GM13976 (cell line): Measurements from ENCODE around the gene CFAP73.

Source experiments
- DNase-seq: peaks from one replicate; pipeline ENCODE4 v3.0.0; 2012; ENCODE audit warnings: low spot score
- CTCF ChIP-seq: IDR thresholded peaks from 2 replicates; pipeline ENCODE4 v1.5.1; 2012; ENCODE audit warnings: borderline replicate concordance, mild to moderate bottlenecking; ENCODE audit not compliant: insufficient read depth; ENCODE audit errors: extremely low read depth, missing control alignments, control extremely low read depth
- in situ Hi-C: fragments of 300-500 bp; cut with MboI; formaldehyde crosslinking; loops from one replicate; pipeline ENCODE4 v1.12.0; 2022; ENCODE audit warnings: low sequenced_read_pairs, mixed read lengths, inconsistent platforms; ENCODE audit not compliant: unreplicated experiment

The CFAP73 gene

DNA sequence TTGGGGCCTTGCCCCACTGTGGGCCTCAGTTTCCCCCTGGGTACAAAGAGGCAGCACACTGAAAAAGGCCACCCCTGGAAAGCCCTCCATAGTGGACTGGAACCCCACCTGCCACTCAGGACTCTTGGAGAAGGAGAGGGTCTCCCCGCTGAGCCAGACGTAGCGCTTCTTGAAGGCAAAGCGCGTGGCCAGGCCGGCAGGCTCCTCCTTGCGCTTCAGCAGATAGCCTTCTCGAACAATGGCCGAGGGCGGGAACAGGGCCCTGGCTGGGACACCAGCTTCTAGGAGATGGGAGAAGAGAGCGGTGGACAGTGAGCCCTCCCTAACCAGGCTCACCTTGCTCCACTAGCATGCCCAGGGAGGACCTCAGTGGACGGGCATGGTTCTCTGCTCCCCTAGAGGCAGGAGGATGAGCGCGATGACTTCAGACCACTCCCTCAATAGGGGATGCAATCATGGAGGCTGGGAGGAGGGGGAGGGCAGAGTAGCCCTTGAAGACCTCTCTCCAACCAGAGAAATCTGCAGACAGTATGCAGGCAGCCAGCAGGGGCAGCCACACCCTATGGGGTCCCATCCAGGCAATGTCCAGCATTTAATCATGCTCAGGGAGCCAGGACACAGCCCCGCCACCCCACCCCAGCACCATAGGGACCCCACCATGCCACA lies 43.8 kb upstream of the CFAP73 start:
- in situ Hi-C loops, result no loop called here

DNA sequence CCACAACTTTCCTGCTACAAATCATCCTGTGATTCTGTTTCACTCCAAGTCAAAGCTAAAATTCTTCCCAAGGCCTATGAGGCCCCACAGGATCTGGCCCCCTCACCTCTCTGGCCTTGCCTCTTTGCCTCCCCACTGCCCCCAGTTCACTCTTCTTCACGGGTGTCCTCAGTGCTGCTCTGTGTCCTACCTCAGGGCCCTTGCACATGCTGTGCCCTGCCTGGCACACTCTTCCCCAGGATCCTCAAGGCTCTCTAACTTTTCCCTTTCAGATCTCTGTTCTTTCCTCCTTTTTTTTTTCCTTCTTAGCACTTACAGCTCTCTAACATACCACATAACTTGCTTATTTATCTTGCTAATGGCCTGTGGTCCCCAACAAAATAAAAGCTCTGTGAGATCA lies 43.2 kb upstream of the CFAP73 start:
- TF ChIP-seq CTCF, result no peak
- no peak for DNase-seq
- in situ Hi-C loops, result no loop called here

More for the DNA sequence above, 43.8 kb upstream of the CFAP73 start:
- TF ChIP-seq CTCF, result no peak
- DNase-seq, result no peak

- in situ Hi-C loops, result no loop called here
- no peak for DNase-seq
- no peak for TF ChIP-seq CTCF
Measured at GRCh38 chr12:113108308-113108707, 41.2 kb upstream of the CFAP73 start.

GRCh38 chr12:113109360-113109759 lies 40.2 kb upstream of the CFAP73 start:
- no peak for DNase-seq
- TF ChIP-seq CTCF, result no peak
- in situ Hi-C loops, result no loop called here

- in situ Hi-C loops, result no loop called here
- DNase-seq, result no peak
Measured at GRCh38 chr12:113109872-113110599, 39.5 kb upstream of the CFAP73 start.

DNA sequence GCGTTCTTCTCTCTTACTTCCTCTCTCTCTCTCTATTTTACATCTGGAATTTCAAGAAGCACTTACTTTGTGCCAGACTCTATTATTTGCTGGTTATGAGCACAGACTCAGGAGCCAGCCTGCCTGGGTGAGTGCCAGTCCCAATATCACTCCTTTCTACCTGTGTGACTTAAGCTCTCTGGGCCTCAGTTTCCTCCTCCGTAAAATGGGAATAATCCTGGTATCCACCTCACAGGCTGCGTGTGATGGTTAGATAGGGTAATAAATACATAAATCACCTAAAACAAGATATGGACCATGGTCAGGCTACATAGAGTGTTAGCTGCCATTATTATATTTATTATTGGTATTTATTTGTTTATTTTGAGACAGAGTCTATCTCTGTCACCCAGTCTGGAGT lies 38.3 kb upstream of the CFAP73 start:
- TF ChIP-seq CTCF, result no peak
- DNase-seq, result no peak
- in situ Hi-C loops, result no loop called here

More at GRCh38 chr12:113109872-113110599, 39.5 kb upstream of the CFAP73 start:
- TF ChIP-seq CTCF, result no peak
